ENCODE measurements around the gene PKIG. TPM values are rescaled to one million over a fixed set of nuclear protein-coding genes. Genes with fewer than 3 reads are reported as not detected.

The PKIG gene
- polyA plus RNA-seq, 1 donor from 2014 or later, result 174 TPM

- no peaks in the 10 kb centered on the region for H4K20me1 ChIP-seq (ENCODE audit: insufficient read depth)
- H3K9me2 ChIP-seq (ENCODE audit: insufficient read depth, low read length), result no peaks in the 10 kb centered on the region
- no peak overlapping the region for H3K9ac ChIP-seq (ENCODE audit: low read length)
- no peaks in the 10 kb centered on the region for H3K36me3 ChIP-seq (ENCODE audit: insufficient read depth, low read length)
- H3K4me2 ChIP-seq (ENCODE audit: low read length), result no peak overlapping the region
- no peaks in the 10 kb centered on the region for H3F3A ChIP-seq (ENCODE audit: insufficient read depth, low read length, poor library complexity, severe bottlenecking)
- no peak overlapping the region for H2AFZ ChIP-seq (ENCODE audit: low read depth, low read length)
- no peaks in the 10 kb centered on the region for H3K27me3 ChIP-seq (ENCODE audit: insufficient read depth, low read depth, low read length)
- no peak overlapping the region for H3K27ac ChIP-seq (ENCODE audit: low read length)
- TF ChIP-seq EP300 (conservative IDR thresholded peaks at IDR 0.05; ENCODE audit: poor library complexity, severe bottlenecking) (no peak), REST (IDR thresholded peaks at IDR 0.05; ENCODE audit: borderline replicate concordance) (no peak), RAD21 (conservative IDR thresholded peaks at IDR 0.05) (no peak), MXI1 (conservative IDR thresholded peaks at IDR 0.05; ENCODE audit: poor library complexity, severe bottlenecking) (no peak), POLR2AphosphoS5 (IDR thresholded peaks at IDR 0.05) (no peak)
- no peaks in the 10 kb centered on the region for H3K9me3 ChIP-seq (ENCODE audit: low read length)
- H3K4me3 ChIP-seq (ENCODE audit: low read length), result no peak overlapping the region
- H3K79me2 ChIP-seq (replicated peaks; ENCODE audit: insufficient read depth, low read length), result peaks cover 4% of the 10 kb centered on the region
Measured at GRCh38 chr20:44574372-44574771, 8.0 kb upstream of the PKIG start.

DNA sequence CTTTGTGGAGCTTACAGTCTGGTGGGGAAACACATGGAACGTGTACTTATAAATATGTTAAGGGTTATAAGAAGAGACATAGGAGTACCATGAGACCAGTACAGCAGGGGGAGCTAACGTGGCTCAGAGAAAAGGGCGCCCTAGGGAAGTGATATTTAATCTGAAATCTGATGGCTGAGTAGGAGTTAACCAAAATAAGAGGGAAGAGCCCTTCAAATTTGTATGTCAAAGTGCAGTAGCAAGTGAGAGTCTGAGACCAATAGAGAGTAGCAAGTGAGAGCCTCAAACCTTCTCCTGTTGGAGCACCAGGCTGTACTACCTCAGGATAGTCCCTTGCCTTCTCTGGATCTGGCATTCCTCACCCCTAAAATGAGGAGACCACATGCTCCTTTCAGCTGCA lies 6.1 kb upstream of the PKIG start:
- H3K9ac ChIP-seq (ENCODE audit: low read length), result no peak overlapping the region
- no peak overlapping the region for H3K4me2 ChIP-seq (ENCODE audit: low read length)

More for the DNA sequence above, 6.1 kb upstream of the PKIG start:
- no peaks in the 10 kb centered on the region for H3F3A ChIP-seq (ENCODE audit: insufficient read depth, low read length, poor library complexity, severe bottlenecking)
- no peaks in the 10 kb centered on the region for H3K27me3 ChIP-seq (ENCODE audit: insufficient read depth, low read depth, low read length)
- no peaks in the 10 kb centered on the region for H3K9me3 ChIP-seq (ENCODE audit: low read length)
- no peaks in the 10 kb centered on the region for H3K36me3 ChIP-seq (ENCODE audit: insufficient read depth, low read length)
- no peak overlapping the region for H3K4me3 ChIP-seq (ENCODE audit: low read length)
- H3K9me2 ChIP-seq (ENCODE audit: insufficient read depth, low read length), result no peaks in the 10 kb centered on the region
- peaks cover 4% of the 10 kb centered on the region for H3K79me2 ChIP-seq (replicated peaks; ENCODE audit: insufficient read depth, low read length)
- no peak for TF ChIP-seq REST (IDR thresholded peaks at IDR 0.05; ENCODE audit: borderline replicate concordance)
- TF ChIP-seq POLR2AphosphoS5 (IDR thresholded peaks at IDR 0.05), result no peak
- TF ChIP-seq CTCF (IDR thresholded peaks at IDR 0.05; ENCODE audit: poor library complexity, severe bottlenecking), result no peak
- no peak for TF ChIP-seq RAD21 (conservative IDR thresholded peaks at IDR 0.05)
- TF ChIP-seq EZH2 (IDR thresholded peaks at IDR 0.05; ENCODE audit: borderline replicate concordance, insufficient read depth, low read length, poor library complexity, severe bottlenecking), result no peak
- no peak for TF ChIP-seq TAF1 (IDR thresholded peaks at IDR 0.05; ENCODE audit: low read depth)
- TF ChIP-seq MXI1 (conservative IDR thresholded peaks at IDR 0.05; ENCODE audit: poor library complexity, severe bottlenecking), result no peak
- TF ChIP-seq SMC3 (conservative IDR thresholded peaks at IDR 0.05; ENCODE audit: poor library complexity), result no peak
- no peak for TF ChIP-seq EP300 (conservative IDR thresholded peaks at IDR 0.05; ENCODE audit: poor library complexity, severe bottlenecking)
- H3K27ac ChIP-seq (ENCODE audit: low read length), result no peak overlapping the region
- H2AFZ ChIP-seq (ENCODE audit: low read depth, low read length), result no peak overlapping the region
- no peaks in the 10 kb centered on the region for H4K20me1 ChIP-seq (ENCODE audit: insufficient read depth)

All from neural cell (in vitro differentiated cells).